Measurements from ENCODE around the gene EEIG1.

- no peak for TF ChIP-seq TAF1 (IDR thresholded peaks at IDR 0.05; ENCODE audit: borderline replicate concordance, insufficient read depth, low read length)
- TF ChIP-seq SIN3A (IDR thresholded peaks at IDR 0.05; ENCODE audit: borderline replicate concordance, insufficient read depth, low read length): no peak
Measured at GRCh38 chr9:127970401-127971313, 10.1 kb downstream of the EEIG1 start.
